GM23338 (cell line): ENCODE measurements around the gene EFNB2. TPM values are rescaled to one million over a fixed set of nuclear protein-coding genes. Genes with fewer than 3 reads are reported as not detected.

Source experiments
- ATAC-seq: fragments of 200-7000 bp; cut with Tn5 transposase; 3 replicates; pipeline ENCODE4 v1.9.1; 2020
- DNase-seq: peaks from one replicate; pipeline ENCODE4 v3.0.0-alpha.2; 2015; ENCODE audit warnings: low spot score
- H2AFZ ChIP-seq: fragments of 200-600 bp; sonication (generic); 2 replicates; pipeline ENCODE4 v1.8.0; 2016; ENCODE audit warnings: antibody characterized with exemption, mild to moderate bottlenecking, moderate library complexity
- H3F3A ChIP-seq: fragments of 200-600 bp; sonication (generic); replicated peaks from 2 replicates; pipeline ENCODE4 v1.8.0; 2017; ENCODE audit warnings: antibody characterized with exemption, mixed run types, low read depth
- H3K27ac ChIP-seq: fragments of 200-600 bp; sonication (generic); 2 replicates; pipeline ENCODE4 v1.6.1; 2016; ENCODE audit warnings: low read depth
- H3K27me3 ChIP-seq: fragments of 200-600 bp; sonication (generic); 2 replicates; pipeline ENCODE4 v1.8.0; 2016; ENCODE audit warnings: mild to moderate bottlenecking, mixed run types, moderate library complexity; ENCODE audit not compliant: insufficient read depth
- H3K36me3 ChIP-seq: fragments of 200-600 bp; sonication (generic); 2 replicates; pipeline ENCODE4 v1.8.0; 2016; ENCODE audit warnings: mild to moderate bottlenecking; ENCODE audit not compliant: insufficient read depth
- H3K4me1 ChIP-seq: fragments of 200-600 bp; sonication (generic); 2 replicates; pipeline ENCODE4 v1.8.0; 2016; ENCODE audit warnings: mild to moderate bottlenecking, moderate library complexity; ENCODE audit not compliant: insufficient read depth
- H3K4me2 ChIP-seq: fragments of 200-600 bp; sonication (generic); 2 replicates; pipeline ENCODE4 v1.7.1; 2017; ENCODE audit warnings: mixed run types
- H3K4me3 ChIP-seq: fragments of 200-600 bp; sonication (generic); 2 replicates; pipeline ENCODE4 v1.6.1; 2016; ENCODE audit warnings: mixed run types
- H3K79me2 ChIP-seq: fragments of 200-600 bp; sonication (generic); replicated peaks from 2 replicates; pipeline ENCODE4 v1.8.0; 2017; ENCODE audit warnings: mild to moderate bottlenecking; ENCODE audit not compliant: insufficient read depth
- H3K9me2 ChIP-seq: fragments of 200-600 bp; sonication (generic); 2 replicates; pipeline ENCODE4 v1.8.0; 2017; ENCODE audit not compliant: insufficient read depth
- H4K20me1 ChIP-seq: fragments of 200-600 bp; sonication (generic); replicated peaks from 2 replicates; pipeline ENCODE4 v1.8.0; 2017; ENCODE audit warnings: mild to moderate bottlenecking; ENCODE audit not compliant: insufficient read depth
- H3K27ac Mint-ChIP-seq: 2 replicates; pipeline ENCODE4 v1.8.0; 2020; ENCODE audit warnings: inconsistent platforms, mild to moderate bottlenecking, moderate library complexity, mixed read lengths
- H3K27me3 Mint-ChIP-seq: 3 replicates; pipeline ENCODE4 v1.8.0; 2022; ENCODE audit warnings: low read depth, mild to moderate bottlenecking, moderate library complexity, mixed read lengths, inconsistent platforms; ENCODE audit not compliant: insufficient read depth, poor library complexity
- H3K36me3 Mint-ChIP-seq: 3 replicates; pipeline ENCODE4 v1.8.0; 2021; ENCODE audit warnings: low read depth, mild to moderate bottlenecking, inconsistent platforms, moderate library complexity, mixed read lengths
- H3K4me1 Mint-ChIP-seq: 3 replicates; pipeline ENCODE4 v1.8.0; 2020; ENCODE audit warnings: mild to moderate bottlenecking, inconsistent platforms, mixed read lengths
- H3K4me3 Mint-ChIP-seq: 3 replicates; pipeline ENCODE4 v1.8.0; 2021; ENCODE audit warnings: moderate library complexity, mild to moderate bottlenecking, inconsistent platforms, mixed read lengths
- H3K9me3 Mint-ChIP-seq: 3 replicates; pipeline ENCODE4 v1.8.0; 2020; ENCODE audit warnings: moderate library complexity, mild to moderate bottlenecking, inconsistent platforms, mixed read lengths
- CTCF ChIP-seq, 2 experiments: fragments of 200-600 bp in 1 of 2; sonication (generic) in 1 of 2; conservative IDR thresholded peaks; 2 replicates each; pipeline versions ENCODE4 v1.5.1 to v1.6.1; 2016 to 2017; ENCODE audit warnings: antibody characterized with exemption in 2 of 2, low read depth in 2 of 2, mild to moderate bottlenecking in 2 of 2, moderate library complexity in 1 of 2
- ETS1 ChIP-seq: IDR thresholded peaks from 2 replicates; pipeline ENCODE4 v1.6.1; 2016; ENCODE audit warnings: antibody characterized with exemption
- EZH2phosphoT487 ChIP-seq: fragments of 200-600 bp; sonication (generic); IDR thresholded peaks from one replicate; pipeline ENCODE4 v1.8.1; 2018; ENCODE audit warnings: antibody characterized with exemption; ENCODE audit not compliant: unreplicated experiment
- JUNB ChIP-seq: IDR thresholded peaks from one replicate; pipeline ENCODE4 v1.6.1; 2016; ENCODE audit warnings: antibody characterized with exemption; ENCODE audit not compliant: unreplicated experiment
- POLR2AphosphoS5 ChIP-seq: IDR thresholded peaks from 2 replicates; pipeline ENCODE4 v1.6.1; 2016; ENCODE audit warnings: antibody characterized with exemption, low read depth
- REST ChIP-seq: IDR thresholded peaks from one replicate; pipeline ENCODE4 v1.6.1; 2018; ENCODE audit warnings: antibody characterized with exemption; ENCODE audit not compliant: unreplicated experiment
- ZNF331 ChIP-seq: fragments of 250-450 bp; sonication (Bioruptor Pico); IDR thresholded peaks from 2 replicates; pipeline ENCODE4 v1.5.0; 2020; ENCODE audit warnings: low read depth, mild to moderate bottlenecking, moderate library complexity
- polyA plus RNA-seq: library from polyadenylated mRNA; unstranded; fragments of >200 nt; fragmentation: Nextera tagmentation; extraction: Ambion mirVana; gene quantifications from 2 replicates; pipeline ENCODE4 v1.2.1, GENCODE V29; 2016
- total RNA-seq: library from RNA; depleted of rRNA; stranded (reverse); fragments of >200 nt; shearing (Covaris generic); gene quantifications from 2 replicates; pipeline ENCODE4 v1.2.3, GENCODE V29; 2014
- TF ChIP-seq, protein P1 (sequence below): fragments of 250-450 bp; sonication (Bioruptor Pico); IDR thresholded peaks from 2 replicates; pipeline ENCODE4 v1.5.0; 2020; ENCODE audit warnings: mild to moderate bottlenecking, moderate library complexity

The EFNB2 gene
- total and polyA plus RNA-seq, 2 experiments from 2014 or later, result 5.7 to 10.9 TPM

- TF ChIP-seq CTCF (conservative IDR thresholded peaks at IDR 0.05; ENCODE audit: low read depth in 2 of 2), result no peak
- no peak for TF ChIP-seq POLR2AphosphoS5
- TF ChIP-seq ETS1, result no peak
- no peak for TF ChIP-seq JUNB
- TF ChIP-seq EZH2phosphoT487, result no peak
Measured at GRCh38 chr13:106473154-106473553, 62.3 kb downstream of the EFNB2 start (continued).

DNA sequence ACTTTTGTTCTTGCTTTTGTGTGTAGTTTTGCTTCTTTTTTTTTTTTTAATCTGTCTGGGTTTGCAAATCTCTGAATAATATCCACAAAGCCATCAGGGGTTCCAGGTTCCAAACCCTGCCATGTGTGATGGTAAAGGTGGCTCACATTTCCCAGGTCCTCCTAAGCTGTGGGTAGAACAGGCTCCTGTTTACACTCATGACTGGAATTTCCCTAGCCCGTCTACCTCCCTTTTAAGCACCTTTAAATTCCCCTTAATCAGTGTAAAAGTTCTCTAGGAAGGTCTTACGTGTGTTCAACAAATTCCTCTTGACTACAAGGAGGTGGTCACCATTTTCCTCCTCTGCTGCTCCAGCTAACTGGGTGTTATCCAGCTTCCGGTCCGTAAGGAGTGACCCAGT is 62.8 kb downstream of the EFNB2 start:
- H3K4me3 ChIP-seq, result no peak overlapping the region
- Mint-ChIP-seq H3K4me3 (no peak overlapping the region), H3K9me3 (no peaks in the 10 kb centered on the region), H3K4me1 (peaks cover 21% of the 10 kb centered on the region), H3K36me3 (no peaks in the 10 kb centered on the region), H3K27ac (no peak overlapping the region), H3K27me3 (peaks cover 5% of the 10 kb centered on the region)
- DNase-seq (no peak), ATAC-seq (no peak)
- H3K36me3 ChIP-seq, result no peaks in the 10 kb centered on the region
- no peaks in the 10 kb centered on the region for H4K20me1 ChIP-seq
- no peaks in the 10 kb centered on the region for H3K79me2 ChIP-seq
- no peaks in the 10 kb centered on the region for H3F3A ChIP-seq
- no peaks in the 10 kb centered on the region for H3K27me3 ChIP-seq
- no peak overlapping the region for H3K27ac ChIP-seq
- H3K9me2 ChIP-seq, result no peaks in the 10 kb centered on the region
- H3K4me1 ChIP-seq, result peaks cover 17% of the 10 kb centered on the region
- peak overlapping the region; percentile 75; the same call in 1 of the 2 replicates for H2AFZ ChIP-seq
- no peak overlapping the region for H3K4me2 ChIP-seq
- TF ChIP-seq ZNF331 (no peak), CTCF (conservative IDR thresholded peaks at IDR 0.05; ENCODE audit: low read depth in 2 of 2) (no peak), ETS1 (no peak), REST (no peak)
- TF ChIP-seq, protein P1, sequence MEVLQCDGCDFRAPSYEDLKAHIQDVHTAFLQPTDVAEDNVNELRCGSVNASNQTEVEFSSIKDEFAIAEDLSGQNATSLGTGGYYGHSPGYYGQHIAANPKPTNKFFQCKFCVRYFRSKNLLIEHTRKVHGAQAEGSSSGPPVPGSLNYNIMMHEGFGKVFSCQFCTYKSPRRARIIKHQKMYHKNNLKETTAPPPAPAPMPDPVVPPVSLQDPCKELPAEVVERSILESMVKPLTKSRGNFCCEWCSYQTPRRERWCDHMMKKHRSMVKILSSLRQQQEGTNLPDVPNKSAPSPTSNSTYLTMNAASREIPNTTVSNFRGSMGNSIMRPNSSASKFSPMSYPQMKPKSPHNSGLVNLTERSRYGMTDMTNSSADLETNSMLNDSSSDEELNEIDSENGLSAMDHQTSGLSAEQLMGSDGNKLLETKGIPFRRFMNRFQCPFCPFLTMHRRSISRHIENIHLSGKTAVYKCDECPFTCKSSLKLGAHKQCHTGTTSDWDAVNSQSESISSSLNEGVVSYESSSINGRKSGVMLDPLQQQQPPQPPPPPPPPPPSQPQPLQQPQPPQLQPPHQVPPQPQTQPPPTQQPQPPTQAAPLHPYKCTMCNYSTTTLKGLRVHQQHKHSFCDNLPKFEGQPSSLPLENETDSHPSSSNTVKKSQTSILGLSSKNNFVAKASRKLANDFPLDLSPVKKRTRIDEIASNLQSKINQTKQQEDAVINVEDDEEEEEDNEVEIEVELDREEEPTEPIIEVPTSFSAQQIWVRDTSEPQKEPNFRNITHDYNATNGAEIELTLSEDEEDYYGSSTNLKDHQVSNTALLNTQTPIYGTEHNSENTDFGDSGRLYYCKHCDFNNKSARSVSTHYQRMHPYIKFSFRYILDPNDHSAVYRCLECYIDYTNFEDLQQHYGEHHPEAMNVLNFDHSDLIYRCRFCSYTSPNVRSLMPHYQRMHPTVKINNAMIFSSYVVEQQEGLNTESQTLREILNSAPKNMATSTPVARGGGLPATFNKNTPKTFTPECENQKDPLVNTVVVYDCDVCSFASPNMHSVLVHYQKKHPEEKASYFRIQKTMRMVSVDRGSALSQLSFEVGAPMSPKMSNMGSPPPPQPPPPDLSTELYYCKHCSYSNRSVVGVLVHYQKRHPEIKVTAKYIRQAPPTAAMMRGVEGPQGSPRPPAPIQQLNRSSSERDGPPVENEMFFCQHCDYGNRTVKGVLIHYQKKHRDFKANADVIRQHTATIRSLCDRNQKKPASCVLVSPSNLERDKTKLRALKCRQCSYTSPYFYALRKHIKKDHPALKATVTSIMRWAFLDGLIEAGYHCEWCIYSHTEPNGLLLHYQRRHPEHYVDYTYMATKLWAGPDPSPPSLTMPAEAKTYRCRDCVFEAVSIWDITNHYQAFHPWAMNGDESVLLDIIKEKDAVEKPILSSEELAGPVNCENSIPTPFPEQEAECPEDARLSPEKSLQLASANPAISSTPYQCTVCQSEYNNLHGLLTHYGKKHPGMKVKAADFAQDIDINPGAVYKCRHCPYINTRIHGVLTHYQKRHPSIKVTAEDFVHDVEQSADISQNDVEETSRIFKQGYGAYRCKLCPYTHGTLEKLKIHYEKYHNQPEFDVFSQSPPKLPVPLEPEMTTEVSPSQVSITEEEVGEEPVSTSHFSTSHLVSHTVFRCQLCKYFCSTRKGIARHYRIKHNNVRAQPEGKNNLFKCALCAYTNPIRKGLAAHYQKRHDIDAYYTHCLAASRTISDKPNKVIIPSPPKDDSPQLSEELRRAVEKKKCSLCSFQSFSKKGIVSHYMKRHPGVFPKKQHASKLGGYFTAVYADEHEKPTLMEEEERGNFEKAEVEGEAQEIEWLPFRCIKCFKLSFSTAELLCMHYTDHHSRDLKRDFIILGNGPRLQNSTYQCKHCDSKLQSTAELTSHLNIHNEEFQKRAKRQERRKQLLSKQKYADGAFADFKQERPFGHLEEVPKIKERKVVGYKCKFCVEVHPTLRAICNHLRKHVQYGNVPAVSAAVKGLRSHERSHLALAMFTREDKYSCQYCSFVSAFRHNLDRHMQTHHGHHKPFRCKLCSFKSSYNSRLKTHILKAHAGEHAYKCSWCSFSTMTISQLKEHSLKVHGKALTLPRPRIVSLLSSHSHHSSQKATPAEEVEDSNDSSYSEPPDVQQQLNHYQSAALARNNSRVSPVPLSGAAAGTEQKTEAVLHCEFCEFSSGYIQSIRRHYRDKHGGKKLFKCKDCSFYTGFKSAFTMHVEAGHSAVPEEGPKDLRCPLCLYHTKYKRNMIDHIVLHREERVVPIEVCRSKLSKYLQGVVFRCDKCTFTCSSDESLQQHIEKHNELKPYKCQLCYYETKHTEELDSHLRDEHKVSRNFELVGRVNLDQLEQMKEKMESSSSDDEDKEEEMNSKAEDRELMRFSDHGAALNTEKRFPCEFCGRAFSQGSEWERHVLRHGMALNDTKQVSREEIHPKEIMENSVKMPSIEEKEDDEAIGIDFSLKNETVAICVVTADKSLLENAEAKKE (CRISPR knock-in tag), result no peak
